Neuron (in vitro differentiated cells): Measurements from ENCODE around the gene TRIM44.
"Not testable (repeated sequence)": the region's sequence is repeated elsewhere in the genome, so short reads cannot be mapped to it uniquely, and the experiment has no call there.

ENCODE experiments used
- H2AFZ ChIP-seq: one replicate; pipeline ENCODE4 v1.6.1; 2013; ENCODE audit warnings: low read depth, mild to moderate bottlenecking, inconsistent platforms, low read length, moderate library complexity
- H3K27me3 ChIP-seq: one replicate; pipeline ENCODE4 v1.6.1; 2013; ENCODE audit warnings: low read length; ENCODE audit not compliant: insufficient read depth
- H3K36me3 ChIP-seq: one replicate; pipeline ENCODE4 v1.6.1; 2013; ENCODE audit warnings: low read length; ENCODE audit not compliant: insufficient read depth
- H3K4me1 ChIP-seq: one replicate; pipeline ENCODE4 v1.6.1; 2013; ENCODE audit warnings: low read length; ENCODE audit not compliant: insufficient read depth
- H3K4me3 ChIP-seq: 2 replicates; pipeline ENCODE4 v1.5.1; 2013; ENCODE audit warnings: mild to moderate bottlenecking, low read length, moderate library complexity
- H3K9me3 ChIP-seq: one replicate; pipeline ENCODE4 v1.6.1; 2013; ENCODE audit warnings: low read length

The TRIM44 gene

DNA sequence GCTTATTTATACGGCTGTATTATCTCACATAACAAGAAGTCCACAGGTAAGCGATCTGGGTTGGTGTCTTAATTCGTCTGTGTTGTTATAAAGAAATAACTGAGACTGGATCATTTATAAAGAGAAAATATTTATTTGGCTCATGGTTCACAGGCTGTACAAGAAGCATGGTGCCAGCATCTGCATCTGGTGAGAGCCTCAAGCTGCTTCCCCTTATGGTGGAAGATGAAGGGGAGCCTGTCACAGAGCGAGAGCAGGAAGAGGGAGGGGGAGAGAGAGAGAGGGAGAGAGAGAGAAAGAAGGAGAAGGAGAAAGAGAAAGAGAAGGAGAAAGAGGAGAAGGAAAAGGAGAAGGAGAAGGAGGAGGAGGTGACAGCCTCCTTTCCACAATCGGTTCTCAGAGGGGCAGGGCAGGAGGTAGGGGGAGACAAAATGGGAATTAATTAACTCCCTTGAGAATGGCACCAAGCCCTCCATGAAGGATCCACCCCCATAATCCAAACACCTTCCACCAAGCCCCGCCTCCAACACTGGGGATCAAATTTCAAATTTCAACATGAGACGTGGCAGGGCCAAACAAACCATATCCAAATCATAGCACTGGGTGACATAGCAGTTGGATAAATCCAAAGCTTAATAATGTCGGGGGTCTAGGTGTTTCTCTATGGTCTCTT lies 15.0 kb upstream of the TRIM44 start:
- Histone ChIP-seq H3K27me3 (no peaks in the 10 kb centered on the region), H3K9me3 (no peaks in the 10 kb centered on the region), H3K36me3 (no peaks in the 10 kb centered on the region), H3K4me3 (no peak overlapping the region), H3K4me1 (no peaks in the 10 kb centered on the region), H2AFZ (no peak overlapping the region)

DNA sequence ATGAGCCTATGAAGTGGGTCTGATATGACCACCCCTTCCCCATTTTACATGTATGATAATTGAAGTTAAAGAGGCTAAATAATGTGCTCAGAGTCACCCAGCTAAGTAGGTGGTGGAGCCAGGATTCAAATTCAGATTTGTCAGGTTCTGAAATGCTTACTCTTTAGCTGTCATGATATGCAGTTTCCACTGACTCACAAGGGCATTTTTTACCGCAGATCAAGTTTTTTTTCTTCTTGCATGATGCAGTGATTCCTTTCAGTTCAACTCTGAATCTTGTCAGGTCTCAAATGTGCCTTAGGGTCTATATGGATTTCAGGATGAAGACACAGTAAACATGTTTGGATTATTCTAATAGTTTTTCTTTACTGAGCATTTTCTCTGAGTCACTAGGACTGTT lies 12.6 kb upstream of the TRIM44 start:
- no peak overlapping the region for H2AFZ ChIP-seq
- H3K4me3 ChIP-seq: no peak overlapping the region
- no peaks in the 10 kb centered on the region for H3K9me3 ChIP-seq
- H3K4me1 ChIP-seq: peaks cover 4% of the 10 kb centered on the region
- no peaks in the 10 kb centered on the region for H3K27me3 ChIP-seq
- no peaks in the 10 kb centered on the region for H3K36me3 ChIP-seq

DNA sequence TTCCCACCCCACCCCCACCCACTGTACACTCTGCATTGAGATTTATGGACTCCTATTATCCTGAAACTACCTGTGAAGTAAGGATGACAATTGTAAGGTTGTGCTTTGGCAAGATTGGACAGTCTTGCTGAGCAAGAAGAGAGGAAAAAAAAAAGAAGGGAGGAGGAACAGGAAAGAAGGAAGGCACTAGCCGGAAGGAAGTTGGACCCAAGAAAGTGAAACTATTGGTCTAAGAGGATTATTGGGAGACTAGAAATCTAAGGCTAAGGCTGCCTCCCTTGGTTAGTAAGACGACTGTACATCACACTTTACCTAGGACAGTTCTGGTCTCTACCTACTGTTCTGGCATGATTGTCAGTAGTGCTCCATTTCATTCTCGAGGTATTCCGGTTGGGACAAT lies 12.1 kb upstream of the TRIM44 start:
- Histone ChIP-seq H3K4me1 (peaks cover 4% of the 10 kb centered on the region), H3K4me3 (no peak overlapping the region), H2AFZ (no peak overlapping the region), H3K36me3 (no peaks in the 10 kb centered on the region), H3K27me3 (no peaks in the 10 kb centered on the region), H3K9me3 (no peaks in the 10 kb centered on the region)

DNA sequence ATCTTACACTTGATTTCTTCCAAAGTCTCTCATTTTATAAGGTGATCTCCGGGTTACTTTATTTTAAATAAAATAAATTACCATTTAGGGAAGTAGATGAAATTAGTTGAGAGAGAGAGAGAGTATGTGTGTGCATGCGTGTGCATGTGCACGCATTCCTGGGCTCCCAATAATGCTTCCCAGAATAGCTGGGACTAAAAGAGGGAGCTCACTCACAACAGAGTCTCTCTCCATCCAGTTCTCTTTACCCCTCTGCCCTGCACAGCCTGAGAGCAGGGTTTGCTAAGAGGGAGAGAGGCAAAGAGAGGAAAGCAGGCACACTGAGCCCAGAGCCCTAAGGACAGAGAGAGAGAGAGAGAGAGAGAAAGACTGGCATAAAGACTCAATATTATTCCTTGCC lies 11.3 kb upstream of the TRIM44 start:
- Histone ChIP-seq H3K9me3 (no peaks in the 10 kb centered on the region), H3K4me1 (peaks cover 4% of the 10 kb centered on the region), H3K36me3 (no peaks in the 10 kb centered on the region), H3K27me3 (no peaks in the 10 kb centered on the region), H3K4me3 (no peak overlapping the region), H2AFZ (no peak overlapping the region)

DNA sequence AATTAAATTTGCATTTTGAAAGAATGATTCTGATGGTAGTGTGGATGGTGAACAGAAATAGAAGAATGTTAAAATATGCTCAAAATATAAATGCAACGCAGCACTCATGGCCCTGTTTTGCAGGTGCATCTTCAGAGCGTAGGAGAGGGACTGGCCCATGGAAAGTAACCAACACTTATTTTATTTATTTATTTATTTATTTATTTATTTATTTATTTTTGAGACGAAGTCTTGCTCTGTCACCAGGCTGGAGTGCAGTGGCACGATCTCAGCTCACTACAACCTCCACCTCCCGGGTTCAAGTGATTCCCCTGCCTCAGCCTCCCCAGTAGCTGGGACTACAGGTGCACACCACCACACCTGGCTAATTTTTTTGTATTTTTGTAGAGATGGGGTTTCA lies 9.8 kb upstream of the TRIM44 start:
- not testable (repeated sequence) for H3K4me3 ChIP-seq, H3K36me3 ChIP-seq, H3K9me3 ChIP-seq, H3K4me1 ChIP-seq, H3K27me3 ChIP-seq, H2AFZ ChIP-seq

DNA sequence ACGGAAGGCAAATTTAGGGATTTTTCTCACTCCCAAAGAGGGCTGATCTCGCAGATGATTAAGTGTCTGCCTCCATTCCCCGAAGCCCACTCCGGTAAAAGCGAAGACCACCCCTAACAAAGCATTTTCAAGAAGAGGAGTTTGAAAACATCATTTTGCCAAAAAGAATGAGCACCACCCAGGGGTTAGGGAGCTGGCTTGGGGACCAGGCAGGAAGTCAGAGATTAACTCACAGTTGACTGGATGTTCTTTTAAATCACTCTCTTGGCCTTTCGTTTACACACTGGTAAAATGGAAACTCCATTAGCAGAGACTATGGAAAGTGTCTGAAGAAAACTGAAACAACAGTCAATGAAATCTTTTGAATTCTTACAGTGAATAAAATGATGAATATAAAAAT lies 7.9 kb upstream of the TRIM44 start:
- Histone ChIP-seq H3K4me1 (peaks cover 4% of the 10 kb centered on the region), H3K4me3 (no peak overlapping the region), H2AFZ (no peak overlapping the region), H3K27me3 (no peaks in the 10 kb centered on the region), H3K9me3 (no peaks in the 10 kb centered on the region), H3K36me3 (no peaks in the 10 kb centered on the region)

DNA sequence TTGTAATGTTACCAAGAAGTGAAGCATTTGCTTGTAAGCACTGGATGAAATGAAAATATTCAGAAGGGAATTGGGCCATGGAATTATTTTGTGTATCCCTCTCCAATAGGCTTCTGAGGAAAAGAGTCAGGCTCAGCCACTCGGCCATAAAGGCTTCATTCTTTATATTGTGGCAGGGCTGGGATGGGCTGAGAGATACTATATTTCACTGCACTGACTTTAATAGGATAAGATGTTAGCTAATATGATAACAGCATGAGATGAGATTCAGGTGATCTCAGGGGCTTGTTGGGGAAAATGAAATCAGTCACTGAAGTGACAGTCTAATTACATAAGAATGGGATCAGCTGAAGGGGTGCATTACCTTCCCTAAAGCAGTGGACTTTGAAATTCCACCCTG lies 7.3 kb upstream of the TRIM44 start:
- H3K4me1 ChIP-seq: peaks cover 4% of the 10 kb centered on the region
- no peaks in the 10 kb centered on the region for H3K36me3 ChIP-seq
- no peaks in the 10 kb centered on the region for H3K9me3 ChIP-seq
- H2AFZ ChIP-seq: no peak overlapping the region
- no peaks in the 10 kb centered on the region for H3K27me3 ChIP-seq
- no peak overlapping the region for H3K4me3 ChIP-seq

DNA sequence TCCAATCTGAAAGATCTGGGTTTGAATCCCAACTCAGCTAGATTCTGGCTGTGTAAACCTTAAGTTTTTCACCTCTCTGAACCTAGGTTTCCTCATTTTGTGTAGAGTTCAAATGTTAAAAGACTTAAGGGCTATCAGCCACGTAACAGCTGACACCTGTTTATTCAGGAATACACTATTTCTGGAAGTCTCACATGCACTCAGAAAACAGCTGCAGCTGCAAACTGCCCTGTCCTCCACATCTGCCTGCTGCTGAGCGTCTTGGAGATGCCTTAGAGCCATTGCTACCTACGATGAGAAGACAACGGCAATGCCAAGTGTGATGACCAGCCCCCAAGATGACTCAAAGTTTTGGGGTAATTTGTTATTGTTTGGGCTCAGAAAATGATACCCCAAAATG lies 6.7 kb upstream of the TRIM44 start:
- no peaks in the 10 kb centered on the region for H3K9me3 ChIP-seq
- H3K27me3 ChIP-seq: no peaks in the 10 kb centered on the region
- H3K36me3 ChIP-seq: no peaks in the 10 kb centered on the region
- H2AFZ ChIP-seq: no peak overlapping the region
- H3K4me3 ChIP-seq: no peak overlapping the region
- H3K4me1 ChIP-seq: peaks cover 4% of the 10 kb centered on the region

DNA sequence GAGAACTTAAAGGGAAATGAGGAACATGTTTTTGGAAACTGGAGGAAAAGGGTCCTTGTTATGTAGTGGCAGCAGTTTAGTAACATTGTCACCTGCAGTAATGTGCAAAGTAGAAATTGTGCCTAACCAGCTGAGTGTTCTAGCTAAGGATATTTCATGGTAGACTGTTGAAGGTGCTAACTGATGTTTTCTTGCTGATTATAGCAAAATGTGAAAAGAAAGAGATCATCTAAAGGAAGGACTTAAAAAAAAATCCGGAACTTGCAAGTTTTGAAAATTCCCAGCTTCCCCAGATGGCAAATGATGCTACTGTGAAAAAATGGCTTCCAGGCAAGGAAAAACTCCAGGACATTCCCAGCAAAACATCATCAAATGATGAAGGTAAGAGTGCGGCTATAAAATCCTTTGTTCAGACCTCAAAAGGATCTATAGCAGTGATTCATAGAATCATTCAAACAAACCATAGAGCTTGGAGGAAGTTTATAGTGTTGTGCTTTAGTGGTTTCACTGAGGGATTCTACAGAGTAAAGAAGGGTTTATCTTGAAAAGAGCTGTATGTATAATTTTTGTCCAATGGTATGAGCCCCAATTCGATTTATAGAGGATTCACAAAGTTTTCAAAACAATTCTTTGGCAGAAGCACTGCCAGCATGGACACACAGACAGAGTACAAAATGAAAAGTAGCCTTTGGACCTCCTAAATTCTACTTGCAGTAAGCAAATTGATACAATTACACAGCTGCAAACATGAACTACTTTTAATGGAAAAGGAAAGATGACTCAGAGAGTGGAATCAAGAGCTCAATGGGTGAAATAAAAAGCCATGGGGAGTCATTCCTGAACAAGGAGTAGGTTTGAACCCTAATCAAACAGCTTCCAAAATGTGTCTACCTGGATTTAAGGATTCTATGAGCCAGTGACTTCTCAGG lies 4.3 kb upstream of the TRIM44 start:
- H2AFZ ChIP-seq: no peak overlapping the region
- H3K9me3 ChIP-seq: no peaks in the 10 kb centered on the region
- no peak overlapping the region for H3K4me3 ChIP-seq
- H3K36me3 ChIP-seq: no peaks in the 10 kb centered on the region
- no peaks in the 10 kb centered on the region for H3K27me3 ChIP-seq
- peaks cover 17% of the 10 kb centered on the region for H3K4me1 ChIP-seq

DNA sequence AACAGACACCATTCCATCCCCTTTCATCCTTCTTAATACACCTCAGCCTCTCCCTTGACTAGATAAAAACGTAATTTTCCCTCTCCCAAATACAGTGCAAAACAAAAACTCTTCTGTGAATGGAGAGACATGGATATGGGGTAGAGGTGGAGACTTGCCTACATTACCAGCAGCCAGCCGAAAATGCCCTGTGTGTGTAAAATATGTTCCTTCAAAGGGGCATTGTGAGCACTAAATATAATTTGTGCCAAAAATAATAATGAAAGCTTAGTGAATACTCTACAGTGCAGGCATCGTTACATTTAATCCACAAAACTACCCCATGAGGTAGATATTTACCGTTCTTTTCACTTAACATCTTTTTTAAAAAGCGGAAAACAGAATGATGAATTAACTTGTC lies 1.0 kb upstream of the TRIM44 start:
- H3K27me3 ChIP-seq: no peaks in the 10 kb centered on the region
- H3K9me3 ChIP-seq: peaks cover 7% of the 10 kb centered on the region
- H3K36me3 ChIP-seq: no peaks in the 10 kb centered on the region
- peaks cover 26% of the 10 kb centered on the region for H3K4me1 ChIP-seq
- peak overlapping the region; percentile 94 for H2AFZ ChIP-seq
- peak overlapping the region; percentile 86 for H3K4me3 ChIP-seq

DNA sequence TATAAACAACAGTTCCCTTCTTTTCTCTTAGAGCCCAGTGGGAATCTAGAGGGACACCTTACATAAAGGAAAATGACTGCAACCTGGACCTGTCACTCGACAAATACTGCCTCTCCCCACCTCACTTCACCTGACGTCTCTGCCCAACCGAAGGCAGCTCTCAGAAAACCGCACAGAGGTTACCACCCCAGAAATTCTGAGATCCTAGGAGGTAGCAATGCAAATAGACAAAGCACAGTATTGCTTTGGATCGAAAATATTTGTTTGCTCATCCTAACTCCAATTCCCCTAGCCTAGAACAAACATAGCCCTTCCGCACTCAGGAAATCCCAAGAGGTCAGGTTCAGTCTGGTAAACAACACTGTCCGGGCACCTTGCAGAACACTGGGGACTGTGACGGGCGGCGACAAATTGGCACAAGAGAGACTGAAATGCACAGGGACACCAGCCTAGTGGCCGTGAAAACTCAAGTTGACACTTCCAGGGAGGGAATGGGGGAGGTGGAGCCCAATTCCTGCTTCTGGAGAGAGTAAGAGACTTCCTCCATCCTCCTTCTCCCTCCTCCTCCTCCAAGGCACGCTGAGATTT lies 420 bp upstream of the TRIM44 start:
- no peaks in the 10 kb centered on the region for H3K36me3 ChIP-seq
- no peaks in the 10 kb centered on the region for H3K27me3 ChIP-seq
- peak overlapping the region; percentile 94 for H2AFZ ChIP-seq
- peak overlapping the region; percentile 86 for H3K4me3 ChIP-seq
- H3K4me1 ChIP-seq: peaks cover 26% of the 10 kb centered on the region
- H3K9me3 ChIP-seq: peaks cover 8% of the 10 kb centered on the region

DNA sequence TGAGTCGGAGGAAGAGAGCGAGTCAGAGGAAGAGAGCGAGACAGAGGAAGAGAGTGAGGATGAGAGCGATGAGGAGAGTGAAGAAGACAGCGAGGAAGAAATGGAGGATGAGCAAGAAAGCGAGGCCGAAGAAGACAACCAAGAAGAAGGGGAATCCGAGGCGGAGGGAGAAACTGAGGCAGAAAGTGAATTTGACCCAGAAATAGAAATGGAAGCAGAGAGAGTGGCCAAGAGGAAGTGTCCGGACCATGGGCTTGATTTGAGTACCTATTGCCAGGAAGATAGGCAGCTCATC lies 780 bp downstream of the TRIM44 start:
- H2AFZ ChIP-seq: peak overlapping the region; percentile 94
- H3K4me3 ChIP-seq: peak overlapping the region; percentile 86
- H3K27me3 ChIP-seq: no peaks in the 10 kb centered on the region
- H3K9me3 ChIP-seq: peaks cover 8% of the 10 kb centered on the region
- no peaks in the 10 kb centered on the region for H3K36me3 ChIP-seq
- H3K4me1 ChIP-seq: peaks cover 26% of the 10 kb centered on the region

DNA sequence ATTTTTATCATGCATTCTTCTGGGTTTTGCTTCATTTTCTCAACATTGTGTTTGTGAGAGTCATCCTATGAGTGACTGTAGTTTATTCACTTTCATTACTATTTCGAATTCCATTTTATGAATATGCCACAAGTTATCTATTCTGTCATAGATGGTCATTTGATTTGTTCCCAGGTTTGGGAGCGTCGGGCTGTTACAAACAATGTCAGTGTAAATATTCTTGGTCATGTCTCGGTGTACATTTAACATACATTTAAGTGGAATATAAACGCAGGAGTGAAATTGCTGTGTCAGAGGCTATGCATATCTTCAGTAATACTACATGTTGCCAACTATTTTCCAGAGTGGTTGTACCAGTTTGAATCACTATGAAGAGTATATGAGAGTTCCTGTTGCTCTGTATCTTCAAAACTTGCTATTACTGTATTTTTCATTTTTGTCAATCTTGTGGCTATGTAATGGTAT lies 2.4 kb downstream of the TRIM44 start:
- Histone ChIP-seq H3K9me3 (peaks cover 9% of the 10 kb centered on the region), H3K4me1 (peaks cover 26% of the 10 kb centered on the region), H2AFZ (no peak overlapping the region), H3K4me3 (peak overlapping the region; percentile 86), H3K27me3 (no peaks in the 10 kb centered on the region), H3K36me3 (no peaks in the 10 kb centered on the region)
